ENCODE results near the gene MRPL9. TPM values are rescaled to one million over a fixed set of nuclear protein-coding genes. Genes with fewer than 3 reads are reported as not detected.
"Not testable (repeated sequence)": the region's sequence is repeated elsewhere in the genome, so short reads cannot be mapped to it uniquely, and the experiment has no call there.

Gene MRPL9
- total RNA-seq, 2 donors from 2014 or later, result 44.8 to 47.5 TPM

- peak; percentile 96 to 99 for DNase-seq
- intact Hi-C loops (cut with DNase I, micrococcal nuclease), result no loop called here
Observed at GRCh38 chr1:151790071-151790939, 27.0 kb upstream of the MRPL9 start, which contains the start of gene TDRKH. Gene TDRKH (minus strand): TSS chr1:151790500. CDS start chr1:151783022, 7,478 bp downstream.

GRCh38 chr1:151787689-151788088 is 24.4 kb upstream of the MRPL9 start:
- intact Hi-C loops (cut with DNase I, micrococcal nuclease), result no loop called here
- ATAC-seq, result no peak
- no peak for DNase-seq

More at GRCh38 chr1:151790071-151790939, 27.0 kb upstream of the MRPL9 start, which contains the start of gene TDRKH:
- ATAC-seq, result peak; percentile 97

- no peak for DNase-seq
- intact Hi-C loops (cut with DNase I, micrococcal nuclease), result no loop called here
- no peak for ATAC-seq
Observed at GRCh38 chr1:151783796-151784195, 20.5 kb upstream of the MRPL9 start.

- intact Hi-C loops (cut with DNase I, micrococcal nuclease), result no loop called here
- no peak for DNase-seq
Observed at GRCh38 chr1:151782741-151783140, 19.4 kb upstream of the MRPL9 start.

GRCh38 chr1:151782026-151782425 is 18.7 kb upstream of the MRPL9 start:
- ATAC-seq; intact Hi-C loops (cut with DNase I, micrococcal nuclease); DNase-seq: not testable (repeated sequence)

More at GRCh38 chr1:151782741-151783140, 19.4 kb upstream of the MRPL9 start:
- no peak for ATAC-seq

GRCh38 chr1:151780736-151781135 is 17.4 kb upstream of the MRPL9 start:
- DNase-seq; ATAC-seq; intact Hi-C loops (cut with DNase I, micrococcal nuclease): not testable (repeated sequence)

- ATAC-seq (no peak), DNase-seq (no peak)
- intact Hi-C loops (cut with DNase I, micrococcal nuclease), result no loop called here
Observed at GRCh38 chr1:151779852-151780251, 16.6 kb upstream of the MRPL9 start.

- ATAC-seq, result no peak
- intact Hi-C loops (cut with DNase I, micrococcal nuclease), result no loop called here
- DNase-seq, result no peak
Observed at GRCh38 chr1:151777317-151777716, 14.0 kb upstream of the MRPL9 start.

- intact Hi-C loops (cut with DNase I, micrococcal nuclease), result no loop called here
- ATAC-seq (no peak), DNase-seq (no peak)
Observed at GRCh38 chr1:151776665-151777062, 13.4 kb upstream of the MRPL9 start.

- no peak for ATAC-seq
- intact Hi-C loops (cut with DNase I, micrococcal nuclease), result no loop called here
- no peak for DNase-seq
Observed at GRCh38 chr1:151775894-151776664, 12.8 kb upstream of the MRPL9 start.

GRCh38 chr1:151774256-151774922 is 11.1 kb upstream of the MRPL9 start:
- DNase-seq (no peak), ATAC-seq (no peak)
- intact Hi-C loops (cut with DNase I, micrococcal nuclease), result no loop called here

- ATAC-seq (no peak), DNase-seq (no peak)
- intact Hi-C loops (cut with DNase I, micrococcal nuclease), result no loop called here
Observed at GRCh38 chr1:151773702-151774101, 10.4 kb upstream of the MRPL9 start.

GRCh38 chr1:151769270-151769669 is 6.0 kb upstream of the MRPL9 start:
- intact Hi-C loops (cut with DNase I, micrococcal nuclease); ATAC-seq; DNase-seq: not testable (repeated sequence)

GRCh38 chr1:151768351-151769066 is 5.2 kb upstream of the MRPL9 start:
- ATAC-seq; intact Hi-C loops (cut with DNase I, micrococcal nuclease); DNase-seq: not testable (repeated sequence)

- intact Hi-C loops (cut with DNase I, micrococcal nuclease), result no loop called here
- no peak for DNase-seq
- ATAC-seq, result no peak
Observed at GRCh38 chr1:151763990-151764389, 694 bp upstream of the MRPL9 start.

GRCh38 chr1:151760597-151761385 is 2.5 kb downstream of the MRPL9 start:
- intact Hi-C loops (cut with DNase I, micrococcal nuclease), result no loop called here

GRCh38 chr1:151759241-151759640 is 4.1 kb downstream of the MRPL9 start:
- no peak for DNase-seq

More at GRCh38 chr1:151760597-151761385, 2.5 kb downstream of the MRPL9 start:
- no peak for DNase-seq
- ATAC-seq, result no peak

GRCh38 chr1:151756291-151756690 is 7.0 kb downstream of the MRPL9 start:
- intact Hi-C loops (cut with DNase I, micrococcal nuclease), result no loop called here
- no peak for DNase-seq
- no peak for ATAC-seq

More at GRCh38 chr1:151759241-151759640, 4.1 kb downstream of the MRPL9 start:
- no peak for ATAC-seq
- intact Hi-C loops (cut with DNase I, micrococcal nuclease), result no loop called here
